K562 (cell line): ENCODE measurements around the gene MYO18A. TPM values are rescaled to one million over a fixed set of nuclear protein-coding genes. Genes with fewer than 3 reads are reported as not detected.

Experiments
- ATAC-seq: fragments of 200-7000 bp; cut with Tn5 transposase; 3 replicates; pipeline ENCODE4 v1.9.1; 2020; ENCODE audit warnings: moderate library complexity
- BruUV-seq: library from RNA; stranded (reverse); fragments of 400-500 nt; replicated peaks from 2 replicates; lab custom pipeline; 2021; lab: Mats Ljungman, UMichigan
- CTCF ChIA-PET: fragments of 300-600 bp; formaldehyde crosslinking; extraction: SDS; loops from one replicate; lab custom pipeline; 2021; ENCODE audit warnings: low intra/inter-chr PET ratio; lab: Yijun Ruan, JAX
- POLR2A ChIA-PET: fragments of 300-600, 350-650 bp; sonication (Branson Sonifier 250); formaldehyde crosslinking; extraction: SDS; loops from one replicate; lab custom pipeline; 2021; ENCODE audit warnings: antibody characterized with exemption, inconsistent platforms; lab: Yijun Ruan, JAX
- DNase-seq, 4 experiments: peaks; one replicate each; pipeline versions ENCODE4 v3.0.0 to v3.0.0-alpha.2; 2011 to 2018; ENCODE audit warnings: low spot score in 3 of 4, mixed read lengths in 3 of 4; ENCODE audit errors: extremely low read depth in 1 of 4
- FAIRE-seq: peaks from 2 replicates; lab custom pipeline; 2011; peaks lifted over from hg19 to GRCh38; lab: Jason Lieb, UNC
- H2AFZ ChIP-seq: 2 replicates; pipeline ENCODE4 v1.6.0; 2011; ENCODE audit warnings: low read depth, low read length, control low read depth, inconsistent platforms
- H3K27ac ChIP-seq: fragments of 200-600 bp; 3 replicates; pipeline ENCODE4 v1.8.0; 2011; ENCODE audit warnings: low read depth, mild to moderate bottlenecking, control low read depth, inconsistent platforms, low read length, moderate library complexity, mixed read lengths; ENCODE audit errors: extremely low read depth
- H3K27me3 ChIP-seq, 2 experiments: fragments of 300-600 bp in 1 of 2; 2 replicates in 1 of 2; 3 replicates in 1 of 2; pipeline versions ENCODE4 v1.6.0 to v1.8.0; 2011; ENCODE audit warnings: inconsistent platforms in 2 of 2, low read length in 2 of 2, mild to moderate bottlenecking in 1 of 2, mixed read lengths in 1 of 2, moderate library complexity in 1 of 2; ENCODE audit not compliant: control insufficient read depth in 2 of 2, insufficient read depth in 2 of 2
- H3K36me3 ChIP-seq: fragments of 300-600 bp; 3 replicates; pipeline ENCODE4 v1.8.0; 2011; ENCODE audit warnings: mild to moderate bottlenecking, low read length, inconsistent platforms; ENCODE audit not compliant: control insufficient read depth, insufficient read depth
- H3K4me1 ChIP-seq, 2 experiments: fragments of 200-600 bp in 1 of 2; replicated peaks in 1 of 2; 2 replicates in 1 of 2; 3 replicates in 1 of 2; pipeline versions ENCODE4 v1.5.1 to v1.8.0; 2011; ENCODE audit warnings: inconsistent platforms in 2 of 2, low read length in 2 of 2, mild to moderate bottlenecking in 1 of 2, mixed read lengths in 1 of 2, moderate library complexity in 1 of 2; ENCODE audit not compliant: control insufficient read depth in 2 of 2, insufficient read depth in 2 of 2
- H3K4me2 ChIP-seq: 2 replicates; pipeline ENCODE4 v1.6.1; 2011; ENCODE audit warnings: low read length, control low read depth, inconsistent platforms, mixed read lengths; ENCODE audit not compliant: insufficient read depth
- H3K4me3 ChIP-seq: fragments of 200-600 bp; sonication (generic), shearing (Covaris generic); 2 replicates; pipeline ENCODE4 v1.5.1; 2016; ENCODE audit warnings: control low read depth, inconsistent platforms
- H3K79me2 ChIP-seq: fragments of 200-600 bp; 3 replicates; pipeline ENCODE4 v1.8.0; 2011; ENCODE audit warnings: low read length, inconsistent platforms; ENCODE audit not compliant: control insufficient read depth, insufficient read depth
- H3K9ac ChIP-seq, 2 experiments: 2 replicates each; pipeline versions ENCODE4 v1.6.0 to v1.6.1; 2011; ENCODE audit warnings: low read depth in 2 of 2, low read length in 2 of 2, control low read depth in 1 of 2, inconsistent platforms in 1 of 2, mild to moderate bottlenecking in 1 of 2, mixed read lengths in 1 of 2; ENCODE audit not compliant: insufficient read depth in 1 of 2
- H3K9me1 ChIP-seq: one replicate; pipeline ENCODE4 v1.6.0; 2011; ENCODE audit warnings: inconsistent platforms, mild to moderate bottlenecking, low read length, moderate library complexity; ENCODE audit not compliant: control insufficient read depth, insufficient read depth
- H3K9me3 ChIP-seq: replicated peaks from 2 replicates; pipeline ENCODE4 v1.5.1; 2011; ENCODE audit warnings: low read depth, low read length, inconsistent platforms; ENCODE audit not compliant: control insufficient read depth, insufficient read depth
- H4K20me1 ChIP-seq: replicated peaks from 2 replicates; pipeline ENCODE4 v1.6.1; 2011; ENCODE audit warnings: low read length, inconsistent platforms, mixed read lengths; ENCODE audit not compliant: control insufficient read depth, insufficient read depth
- CREM ChIP-seq: IDR thresholded peaks from 2 replicates; pipeline ENCODE4 v1.6.1; 2014; ENCODE audit warnings: antibody characterized with exemption, low read depth
- NCOA4 ChIP-seq: fragments of 450-650 bp; IDR thresholded peaks from 2 replicates; pipeline ENCODE4 v1.6.1; 2018; ENCODE audit warnings: mild to moderate bottlenecking; ENCODE audit not compliant: partially characterized antibody
- NR2C2 ChIP-seq, 2 experiments: fragments of 200-800 bp in 1 of 2; sonication (Bioruptor generic) in 1 of 2; sonication (generic) in 1 of 2; formaldehyde crosslinking in 1 of 2; IDR thresholded peaks; 2 replicates each; pipeline versions ENCODE4 v1.6.1 to v1.8.0; 2016 to 2022; ENCODE audit warnings: mild to moderate bottlenecking in 1 of 2, missing compliant biosample characterization in 1 of 2, missing genetic modification characterization in 1 of 2, missing genetic modification reagents in 1 of 2
- PATZ1 ChIP-seq: fragments of 250-450 bp; sonication (Bioruptor Pico); IDR thresholded peaks from 2 replicates; pipeline ENCODE4 v1.5.0; 2020; ENCODE audit warnings: mild to moderate bottlenecking, borderline replicate concordance
- RAD21 ChIP-seq, 2 experiments: fragments of 250-450 bp in 1 of 2; fragments of 450-650 bp in 1 of 2; sonication (Bioruptor Pico) in 1 of 2; formaldehyde crosslinking in 1 of 2; IDR thresholded peaks in 1 of 2; conservative IDR thresholded peaks in 1 of 2; 2 replicates each; pipeline versions ENCODE4 v1.4.0 to v1.8.0; 2020 to 2022; ENCODE audit warnings: mild to moderate bottlenecking in 2 of 2, moderate library complexity in 1 of 2
- TOE1 ChIP-seq, 2 experiments: fragments of 450-650 bp in 1 of 2; sonication (generic) in 1 of 2; formaldehyde crosslinking in 1 of 2; IDR thresholded peaks; 2 replicates each; pipeline versions ENCODE4 v1.7.1 to v1.8.0; 2016 to 2022; ENCODE audit warnings: borderline replicate concordance in 2 of 2, mild to moderate bottlenecking in 2 of 2, antibody characterized with exemption in 1 of 2, inconsistent platforms in 1 of 2, low read depth in 1 of 2, missing genetic modification reagents in 1 of 2, moderate library complexity in 1 of 2
- ZNF354B ChIP-seq: fragments of 250-450 bp; sonication (Bioruptor Pico); IDR thresholded peaks from 2 replicates; pipeline ENCODE4 v1.4.0; 2020
- WGBS: fragments of 100-300 bp; shearing (Covaris generic); methylation state at CpG from one replicate; pipeline ENCODE4 v1.1.6; 2016; ENCODE audit warnings: low coverage, mixed read lengths; ENCODE audit not compliant: insufficient coverage; ENCODE audit errors: missing lambda C conversion rate; 5-methylcytosine and 5-hydroxymethylcytosine counted together
- in situ Hi-C: fragments of 300-500 bp; cut with MboI; formaldehyde crosslinking; loops from 4 replicates; pipeline ENCODE4 v1.15.0; 2018; ENCODE audit warnings: inconsistent platforms, mixed read lengths
- intact Hi-C: fragments of 100-400 bp; cut with micrococcal nuclease; formaldehyde crosslinking; loops from 2 replicates; pipeline ENCODE4 v1.14.2; 2022
- polyA plus RNA-seq, 8 experiments: library from polyadenylated mRNA; depleted of rRNA in 4 of 8; stranded (reverse) in 5 of 8; unstranded in 3 of 8; fragments of >200 nt; fragmentation: Nextera tagmentation in 2 of 8; fragmentation: Illumina TruSeq in 1 of 8; extraction: Ambion mirVana in 2 of 8; extraction: Trizol in 1 of 8; gene quantifications; 2 replicates each; pipeline versions ENCODE4 v1.2.1 to v1.2.3, GENCODE V29; 2011 to 2014; ENCODE audit warnings: inconsistent platforms in 1 of 8, missing spikeins in 1 of 8
- total RNA-seq, 7 experiments: library from RNA; depleted of rRNA in 6 of 7; stranded (reverse); fragments of >200 nt in 6 of 7; fragmentation: Illumina TruSeq in 2 of 7; extraction: Trizol in 2 of 7; gene quantifications; 2 replicates each; pipeline versions ENCODE4 v1.2.1 to v1.2.3, GENCODE V29; 2011 to 2021; ENCODE audit warnings: low replicate concordance in 1 of 7
- TF ChIP-seq, protein P1 (sequence below): sonication (generic); formaldehyde crosslinking; IDR thresholded peaks from 2 replicates; pipeline ENCODE4 v1.8.1; 2023; ENCODE audit warnings: mild to moderate bottlenecking, missing genetic modification reagents
- TF ChIP-seq, protein P2 (sequence below): fragments of 250-450 bp; sonication (Bioruptor Pico); IDR thresholded peaks from 2 replicates; pipeline ENCODE4 v1.8.0; 2022; ENCODE audit warnings: moderate library complexity, mild to moderate bottlenecking, inconsistent platforms
- TF ChIP-seq, protein P3 (sequence below): conservative IDR thresholded peaks from 2 replicates; pipeline ENCODE4 v1.6.1; 2011; ENCODE audit warnings: low read depth, mild to moderate bottlenecking, low read length; ENCODE audit not compliant: control insufficient read depth
- TF ChIP-seq, protein P4 (sequence below): fragments of 450-650 bp; IDR thresholded peaks from 2 replicates; pipeline ENCODE4 v1.6.1; 2014; ENCODE audit warnings: low read depth, mild to moderate bottlenecking, moderate library complexity, borderline replicate concordance

The MYO18A gene
- total and polyA plus RNA-seq, 9 of the 15 experiments (the other 6 are each of a cell fraction or from before 2014, with no cell fraction given): 2.5 to 65.4 (median 17.1) TPM

DNA sequence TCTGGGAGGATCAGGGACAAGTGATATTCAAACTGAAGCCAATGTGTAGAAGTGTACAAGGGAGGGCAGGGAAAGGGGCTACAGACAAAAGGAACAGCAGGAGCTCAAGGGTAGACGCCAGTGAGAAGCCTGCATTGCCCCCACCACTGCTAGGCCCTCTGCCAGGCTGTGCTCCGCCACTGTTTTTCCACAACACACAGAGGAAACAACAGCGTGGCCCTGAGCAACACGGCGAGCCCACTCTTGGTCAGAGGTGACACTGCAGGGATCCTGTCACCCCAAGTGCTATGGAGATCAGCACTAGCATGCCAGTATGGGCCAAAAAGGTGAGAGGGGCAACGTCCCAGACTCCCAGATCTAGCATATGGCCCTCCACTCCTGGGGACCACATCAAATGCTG lies 23.4 kb downstream of the MYO18A start (continued):
- TF ChIP-seq, protein P1, sequence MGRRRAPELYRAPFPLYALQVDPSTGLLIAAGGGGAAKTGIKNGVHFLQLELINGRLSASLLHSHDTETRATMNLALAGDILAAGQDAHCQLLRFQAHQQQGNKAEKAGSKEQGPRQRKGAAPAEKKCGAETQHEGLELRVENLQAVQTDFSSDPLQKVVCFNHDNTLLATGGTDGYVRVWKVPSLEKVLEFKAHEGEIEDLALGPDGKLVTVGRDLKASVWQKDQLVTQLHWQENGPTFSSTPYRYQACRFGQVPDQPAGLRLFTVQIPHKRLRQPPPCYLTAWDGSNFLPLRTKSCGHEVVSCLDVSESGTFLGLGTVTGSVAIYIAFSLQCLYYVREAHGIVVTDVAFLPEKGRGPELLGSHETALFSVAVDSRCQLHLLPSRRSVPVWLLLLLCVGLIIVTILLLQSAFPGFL: no peak
- TF ChIP-seq, protein P2, sequence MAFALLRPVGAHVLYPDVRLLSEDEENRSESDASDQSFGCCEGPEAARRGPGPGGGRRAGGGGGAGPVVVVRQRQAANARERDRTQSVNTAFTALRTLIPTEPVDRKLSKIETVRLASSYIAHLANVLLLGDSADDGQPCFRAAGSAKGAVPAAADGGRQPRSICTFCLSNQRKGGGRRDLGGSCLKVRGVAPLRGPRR (CRISPR knock-in tag): no peak

DNA sequence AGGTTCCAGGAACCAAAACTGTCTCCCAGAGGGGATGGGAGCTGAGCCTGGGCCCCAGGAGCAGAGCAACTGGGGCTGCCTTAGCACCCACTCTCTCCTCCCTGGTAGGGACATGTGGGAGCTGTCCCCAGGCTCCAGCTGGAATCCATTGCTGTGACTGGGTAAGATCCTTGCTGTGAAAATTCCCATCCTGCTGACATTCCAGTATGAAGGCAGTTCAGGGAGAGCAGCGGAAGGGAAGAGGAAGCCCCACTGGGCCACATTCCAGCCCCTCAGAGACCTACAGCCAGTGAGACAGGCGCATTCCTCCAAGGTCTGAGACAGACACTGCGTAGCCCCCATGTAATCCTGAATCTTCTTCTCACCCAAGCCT lies 24.2 kb downstream of the MYO18A start:
- no TSS peak for BruUV-seq
- in situ Hi-C loops: no loop called here
- H2AFZ ChIP-seq: no peak overlapping the region
- FAIRE-seq: no peak
- peaks cover 22% of the 10 kb centered on the region; the same call in 2 of the 3 replicates for H3K36me3 ChIP-seq
- no peaks in the 10 kb centered on the region for H3K27me3 ChIP-seq
- DNase-seq: no peak
- 54% methylated on average over 2 of the region's 3 CpGs for WGBS
- ChIA-PET POLR2A (interaction anchor here (0.5 to 1.0 kb wide), 6 partner anchors 22 to 529 kb away, joined by 3 to 4 read pairs (median 3); partner anchors contain the start of gene PHF12), CTCF (no interaction called here)
- H3K4me2 ChIP-seq: no peak overlapping the region
- H3K4me3 ChIP-seq: no peak overlapping the region
- ATAC-seq: no peak; the same call in 2 of the 3 replicates
- no peaks in the 10 kb centered on the region for H3K9me3 ChIP-seq
- H3K9me1 ChIP-seq: peaks cover 13% of the 10 kb centered on the region
- peaks cover 50 to 59% of the 10 kb centered on the region in 2 experiments for H3K4me1 ChIP-seq
- H4K20me1 ChIP-seq: peaks cover 18% of the 10 kb centered on the region; the same call in 1 of the 2 replicates
- intact Hi-C loops: no loop called here
- H3K9ac ChIP-seq: peak overlapping the region in 1 of 2 experiments; percentile 86; a peak in 2 of 4 replicates
- H3K27ac ChIP-seq: no peak overlapping the region; the same call in 2 of the 3 replicates
- no peak for TF ChIP-seq NR2C2 (CRISPR knock-in tag; IDR thresholded peaks at IDR 0.05)
- TF ChIP-seq NR2C2 (tag; IDR thresholded peaks at IDR 0.05): peak; percentile 15; the same call in 1 of the 2 replicates
- TF ChIP-seq, protein P3, sequence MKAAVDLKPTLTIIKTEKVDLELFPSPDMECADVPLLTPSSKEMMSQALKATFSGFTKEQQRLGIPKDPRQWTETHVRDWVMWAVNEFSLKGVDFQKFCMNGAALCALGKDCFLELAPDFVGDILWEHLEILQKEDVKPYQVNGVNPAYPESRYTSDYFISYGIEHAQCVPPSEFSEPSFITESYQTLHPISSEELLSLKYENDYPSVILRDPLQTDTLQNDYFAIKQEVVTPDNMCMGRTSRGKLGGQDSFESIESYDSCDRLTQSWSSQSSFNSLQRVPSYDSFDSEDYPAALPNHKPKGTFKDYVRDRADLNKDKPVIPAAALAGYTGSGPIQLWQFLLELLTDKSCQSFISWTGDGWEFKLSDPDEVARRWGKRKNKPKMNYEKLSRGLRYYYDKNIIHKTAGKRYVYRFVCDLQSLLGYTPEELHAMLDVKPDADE: peak; percentile 11; the same call in 1 of the 2 replicates
- no peak for TF ChIP-seq NCOA4
- no peak for TF ChIP-seq PATZ1
- no peak for TF ChIP-seq CREM
- no peak for TF ChIP-seq ZNF354B (CRISPR knock-in tag)
- no peak for TF ChIP-seq RAD21 (CRISPR knock-in tag; conservative IDR thresholded peaks at IDR 0.05 in 1 of 2, IDR thresholded peaks at IDR 0.05 in 1 of 2)
- TF ChIP-seq, protein P4, sequence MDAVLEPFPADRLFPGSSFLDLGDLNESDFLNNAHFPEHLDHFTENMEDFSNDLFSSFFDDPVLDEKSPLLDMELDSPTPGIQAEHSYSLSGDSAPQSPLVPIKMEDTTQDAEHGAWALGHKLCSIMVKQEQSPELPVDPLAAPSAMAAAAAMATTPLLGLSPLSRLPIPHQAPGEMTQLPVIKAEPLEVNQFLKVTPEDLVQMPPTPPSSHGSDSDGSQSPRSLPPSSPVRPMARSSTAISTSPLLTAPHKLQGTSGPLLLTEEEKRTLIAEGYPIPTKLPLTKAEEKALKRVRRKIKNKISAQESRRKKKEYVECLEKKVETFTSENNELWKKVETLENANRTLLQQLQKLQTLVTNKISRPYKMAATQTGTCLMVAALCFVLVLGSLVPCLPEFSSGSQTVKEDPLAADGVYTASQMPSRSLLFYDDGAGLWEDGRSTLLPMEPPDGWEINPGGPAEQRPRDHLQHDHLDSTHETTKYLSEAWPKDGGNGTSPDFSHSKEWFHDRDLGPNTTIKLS: no peak
- TF ChIP-seq TOE1 (IDR thresholded peaks at IDR 0.05; ENCODE audit: borderline replicate concordance): no peak
- TF ChIP-seq TOE1 (CRISPR knock-in tag; IDR thresholded peaks at IDR 0.05; ENCODE audit: borderline replicate concordance, low read depth): no peak
- H3K79me2 ChIP-seq: peaks cover 87% of the 10 kb centered on the region
